Peyer's patch (tissue), 4 donors: ENCODE data around the gene GLDN. TPM values are rescaled to one million over a fixed set of nuclear protein-coding genes. Genes with fewer than 3 reads are reported as not detected.

Source experiments
- DNase-seq, 3 donors: peaks; one replicate each; pipeline ENCODE4 v3.0.0-alpha.2; 2017 to 2019
- H3K27ac ChIP-seq, 4 donors: fragments of 200-600 bp; sonication (generic); one replicate each; pipeline ENCODE4 v1.5.1; 2016 to 2019
- H3K27me3 ChIP-seq, 2 donors: fragments of 200-600 bp; sonication (generic); one replicate each; pipeline ENCODE4 v1.5.1; 2019
- H3K36me3 ChIP-seq, 3 donors: fragments of 200-600 bp; sonication (generic); one replicate each; pipeline ENCODE4 v1.5.1; 2016 to 2019
- H3K4me1 ChIP-seq, 4 donors: fragments of 200-600 bp; sonication (generic); one replicate each; pipeline ENCODE4 v1.5.1; 2016 to 2019
- H3K4me3 ChIP-seq, 4 donors: fragments of 200-600 bp; sonication (generic); 1 replicate in 3 of 4; 2 replicates in 1 of 4; pipeline ENCODE4 v1.5.1; 2016 to 2019; ENCODE audit warnings: mild to moderate bottlenecking in 1 of 4
- H3K9me3 ChIP-seq, 4 donors: fragments of 200-600 bp; sonication (generic); one replicate each; pipeline ENCODE4 v1.5.1; 2016 to 2019; ENCODE audit warnings: mild to moderate bottlenecking in 1 of 4
- CTCF ChIP-seq, 6 experiments: fragments of 450-650 bp in 4 of 6; fragments of 200-600 bp in 2 of 6; sonication (generic) in 1 of 6; IDR thresholded peaks; one replicate each; pipeline ENCODE4 v1.5.1; 2017 to 2019; ENCODE audit warnings: antibody characterized with exemption in 6 of 6, mild to moderate bottlenecking in 3 of 6, moderate library complexity in 1 of 6
- POLR2A ChIP-seq, 2 donors: fragments of 450-650 bp; IDR thresholded peaks; one replicate each; pipeline ENCODE4 v1.5.1; 2017; ENCODE audit warnings: antibody characterized with exemption in 2 of 2, mild to moderate bottlenecking in 2 of 2, moderate library complexity in 2 of 2
- total RNA-seq, 4 donors: library from RNA; depleted of rRNA; stranded (reverse); fragments of >200 nt; gene quantifications; one replicate each; pipeline ENCODE4 v1.1.0, GENCODE V29; 2016

The GLDN gene
- total RNA-seq, 4 donors from 2014 or later = 0.13 to 0.18 TPM; not detected in 2

- TF ChIP-seq POLR2A (IDR thresholded peaks at IDR 0.05) = no peak
- TF ChIP-seq CTCF (IDR thresholded peaks at IDR 0.05) = no peak
- H3K4me1 ChIP-seq = no peaks in the 10 kb centered on the region
- H3K9me3 ChIP-seq = no peaks in the 10 kb centered on the region
- no peak for DNase-seq
- H3K27ac ChIP-seq = peak overlapping the region in 1 of 4 donors; percentile 35
- no peaks in the 10 kb centered on the region for H3K27me3 ChIP-seq
- H3K4me3 ChIP-seq = no peak overlapping the region
- no peaks in the 10 kb centered on the region for H3K36me3 ChIP-seq
These were observed 29.0 kb upstream of the GLDN start for GRCh38 chr15:51312166-51313073.

GRCh38 chr15:51313074-51313393 lies 28.4 kb upstream of the GLDN start:
- no peaks in the 10 kb centered on the region for H3K27me3 ChIP-seq
- no peak for DNase-seq
- H3K4me3 ChIP-seq = no peak overlapping the region
- no peak overlapping the region for H3K27ac ChIP-seq
- no peaks in the 10 kb centered on the region for H3K4me1 ChIP-seq
- TF ChIP-seq POLR2A (IDR thresholded peaks at IDR 0.05) (no peak), CTCF (IDR thresholded peaks at IDR 0.05) (no peak)
- H3K36me3 ChIP-seq = no peaks in the 10 kb centered on the region
- no peaks in the 10 kb centered on the region for H3K9me3 ChIP-seq

DNA sequence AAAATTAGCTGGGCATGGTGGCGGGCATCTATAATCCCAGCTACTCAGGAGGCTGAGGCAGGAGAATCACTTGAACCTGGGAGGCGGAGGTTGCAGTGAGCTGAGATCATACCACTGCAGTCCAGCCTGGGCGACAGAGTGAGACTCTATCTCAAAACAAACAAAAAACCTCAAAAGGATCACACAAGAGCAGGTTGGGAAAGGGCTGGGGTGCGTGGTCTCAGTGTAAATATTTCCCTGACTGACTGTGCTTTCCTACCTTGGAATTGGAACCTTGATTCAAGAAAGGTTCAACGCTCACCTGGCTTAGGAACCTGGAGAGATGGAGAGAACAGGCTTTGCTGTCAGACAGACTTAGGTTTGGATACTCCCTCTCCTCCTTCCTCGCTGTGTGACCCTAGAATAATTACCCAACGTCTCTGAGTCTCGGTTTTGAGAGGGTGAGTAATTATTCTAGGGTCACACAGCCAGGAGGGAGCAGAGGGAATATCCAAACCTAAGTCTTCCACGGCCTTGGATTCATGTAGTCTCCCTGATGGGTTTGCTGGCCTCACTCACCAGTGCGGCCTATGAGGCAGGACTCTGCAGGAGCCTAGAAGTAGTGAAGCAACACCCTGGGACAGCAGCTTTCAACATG lies 27.7 kb upstream of the GLDN start:
- H3K27ac ChIP-seq = no peak overlapping the region
- H3K27me3 ChIP-seq = no peaks in the 10 kb centered on the region
- no peaks in the 10 kb centered on the region for H3K4me1 ChIP-seq
- no peaks in the 10 kb centered on the region for H3K9me3 ChIP-seq
- no peaks in the 10 kb centered on the region for H3K36me3 ChIP-seq
- H3K4me3 ChIP-seq = no peak overlapping the region
- TF ChIP-seq POLR2A (IDR thresholded peaks at IDR 0.05) (no peak), CTCF (IDR thresholded peaks at IDR 0.05) (no peak)
- DNase-seq = no peak

DNA sequence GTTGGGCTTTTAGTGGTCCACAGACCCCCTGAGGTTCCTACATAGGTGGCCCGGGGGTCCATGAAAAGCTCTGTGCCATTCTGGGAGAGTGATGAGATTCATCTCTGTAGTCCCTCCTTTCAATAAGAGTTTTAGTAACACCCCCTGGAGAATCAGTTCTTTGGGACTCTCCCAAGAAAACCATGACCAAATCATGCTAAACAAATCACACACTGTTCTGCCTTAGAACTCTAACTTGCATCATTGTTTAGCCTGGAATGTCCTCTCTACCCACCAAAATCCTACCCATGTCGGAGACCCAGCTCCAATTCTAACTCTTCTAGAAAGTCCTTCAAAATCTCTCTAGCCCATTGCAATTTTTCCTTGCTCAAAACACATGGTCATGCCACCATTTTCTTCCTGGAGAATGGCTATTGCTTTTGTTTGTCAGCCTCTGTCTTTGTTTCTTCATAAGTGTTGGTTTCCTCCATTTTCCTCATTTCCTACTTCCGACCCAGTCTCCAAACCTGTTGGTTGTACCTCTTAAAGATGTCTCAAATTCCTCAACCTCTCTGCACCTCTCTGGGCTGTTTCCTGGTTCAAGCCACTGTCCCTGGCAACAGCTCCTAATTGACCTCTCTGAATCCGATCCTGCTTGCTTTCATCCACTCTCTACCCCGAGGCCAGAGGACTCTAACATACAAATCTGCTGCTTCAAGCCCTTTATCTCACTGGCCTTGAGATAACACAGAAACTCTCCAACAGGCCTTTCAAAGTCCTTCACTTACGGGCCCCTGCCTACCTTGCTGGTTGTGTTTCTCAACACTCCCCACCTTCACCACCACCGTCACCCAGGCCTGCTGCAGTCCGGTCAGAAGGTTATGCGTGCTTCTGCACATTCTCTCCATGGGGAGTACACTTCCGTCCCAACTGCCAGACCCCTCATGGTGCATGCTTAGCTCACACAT lies 26.8 kb upstream of the GLDN start:
- Histone ChIP-seq H3K36me3 (no peaks in the 10 kb centered on the region), H3K27me3 (no peaks in the 10 kb centered on the region), H3K4me1 (no peaks in the 10 kb centered on the region), H3K4me3 (no peak overlapping the region), H3K9me3 (no peaks in the 10 kb centered on the region), H3K27ac (no peak overlapping the region)
- DNase-seq = no peak
- TF ChIP-seq POLR2A (IDR thresholded peaks at IDR 0.05) (no peak), CTCF (IDR thresholded peaks at IDR 0.05) (no peak)

GRCh38 chr15:51315726-51316125 lies 25.7 kb upstream of the GLDN start:
- Histone ChIP-seq H3K27me3 (no peaks in the 10 kb centered on the region), H3K9me3 (no peaks in the 10 kb centered on the region), H3K4me3 (no peak overlapping the region), H3K27ac (no peak overlapping the region), H3K36me3 (no peaks in the 10 kb centered on the region), H3K4me1 (no peaks in the 10 kb centered on the region)
- no peak for DNase-seq
- TF ChIP-seq POLR2A (IDR thresholded peaks at IDR 0.05) = no peak
- TF ChIP-seq CTCF (IDR thresholded peaks at IDR 0.05) = no peak
